ENCODE data around the gene USP46. TPM values are rescaled to one million over a fixed set of nuclear protein-coding genes. Genes with fewer than 3 reads are reported as not detected.

The USP46 gene
- total RNA-seq, 4 donors from 2014 or later: 7.4 to 19.8 (median 9.4) TPM

GRCh38 chr4:52693492-52693891, 34.4 kb upstream of the USP46 start:
- no peak overlapping the region for H3K27ac ChIP-seq
- no peak for DNase-seq
- H3K27me3 ChIP-seq: no peaks in the 10 kb centered on the region
- H3K4me3 ChIP-seq: no peak overlapping the region
- TF ChIP-seq CTCF (IDR thresholded peaks at IDR 0.05) (no peak), POLR2A (IDR thresholded peaks at IDR 0.05) (no peak)
- no peaks in the 10 kb centered on the region for H3K9me3 ChIP-seq
- no peaks in the 10 kb centered on the region for H3K36me3 ChIP-seq
- no peaks in the 10 kb centered on the region for H3K4me1 ChIP-seq

GRCh38 chr4:52689096-52689495, 30.0 kb upstream of the USP46 start:
- Histone ChIP-seq H3K9me3 (no peaks in the 10 kb centered on the region), H3K27ac (no peak overlapping the region), H3K27me3 (no peaks in the 10 kb centered on the region), H3K36me3 (no peaks in the 10 kb centered on the region), H3K4me1 (no peaks in the 10 kb centered on the region), H3K4me3 (no peak overlapping the region)
- DNase-seq: no peak
- TF ChIP-seq CTCF (IDR thresholded peaks at IDR 0.05): no peak
- no peak for TF ChIP-seq POLR2A (IDR thresholded peaks at IDR 0.05)

- DNase-seq: no peak
- Histone ChIP-seq H3K36me3 (no peaks in the 10 kb centered on the region), H3K4me1 (no peaks in the 10 kb centered on the region), H3K27me3 (no peaks in the 10 kb centered on the region), H3K9me3 (no peaks in the 10 kb centered on the region), H3K4me3 (no peak overlapping the region), H3K27ac (no peak overlapping the region)
- TF ChIP-seq POLR2A (IDR thresholded peaks at IDR 0.05) (no peak), CTCF (IDR thresholded peaks at IDR 0.05) (no peak)
Measured at GRCh38 chr4:52687696-52688095, 28.6 kb upstream of the USP46 start.

- DNase-seq: no peak
- Histone ChIP-seq H3K4me3 (no peak overlapping the region), H3K27me3 (no peaks in the 10 kb centered on the region), H3K27ac (no peak overlapping the region), H3K4me1 (no peaks in the 10 kb centered on the region), H3K36me3 (no peaks in the 10 kb centered on the region), H3K9me3 (no peaks in the 10 kb centered on the region)
- TF ChIP-seq POLR2A (IDR thresholded peaks at IDR 0.05) (no peak), CTCF (IDR thresholded peaks at IDR 0.05) (no peak)
Measured at GRCh38 chr4:52685316-52685715, 26.2 kb upstream of the USP46 start.

- Histone ChIP-seq H3K36me3 (no peaks in the 10 kb centered on the region), H3K27me3 (no peaks in the 10 kb centered on the region), H3K27ac (no peak overlapping the region), H3K4me3 (no peak overlapping the region), H3K9me3 (no peaks in the 10 kb centered on the region), H3K4me1 (no peaks in the 10 kb centered on the region)
- DNase-seq: no peak
- no peak for TF ChIP-seq POLR2A (IDR thresholded peaks at IDR 0.05)
- TF ChIP-seq CTCF (IDR thresholded peaks at IDR 0.05): no peak
Measured at GRCh38 chr4:52684896-52685295, 25.8 kb upstream of the USP46 start.

- Histone ChIP-seq H3K9me3 (no peaks in the 10 kb centered on the region), H3K4me3 (no peak overlapping the region), H3K4me1 (no peaks in the 10 kb centered on the region), H3K27ac (no peak overlapping the region), H3K27me3 (no peaks in the 10 kb centered on the region), H3K36me3 (no peaks in the 10 kb centered on the region)
- TF ChIP-seq CTCF (IDR thresholded peaks at IDR 0.05) (no peak), POLR2A (IDR thresholded peaks at IDR 0.05) (no peak)
- DNase-seq: no peak
Measured at GRCh38 chr4:52680381-52680780, 21.3 kb upstream of the USP46 start.

All from Peyer's patch (tissue), 4 donors.